HepG2 (cell line): ENCODE measurements around the gene PVALB. TPM values are rescaled to one million over a fixed set of nuclear protein-coding genes. Genes with fewer than 3 reads are reported as not detected.

Source experiments
- ATAC-seq: fragments of 200-7000 bp; cut with Tn5 transposase; 3 replicates; pipeline ENCODE4 v1.9.1; 2020; ENCODE audit warnings: mild to moderate bottlenecking, moderate library complexity
- BruUV-seq: library from RNA; stranded (reverse); fragments of 400-500 nt; replicated peaks from 2 replicates; lab custom pipeline; 2021; lab: Mats Ljungman, UMichigan
- CTCF ChIA-PET: fragments of 300-600 bp; formaldehyde crosslinking; extraction: SDS; loops from one replicate; lab custom pipeline; 2021; ENCODE audit warnings: low total read pairs, inconsistent platforms, low intra/inter-chr PET ratio; lab: Yijun Ruan, JAX
- POLR2A ChIA-PET: fragments of 350-600 bp; sonication (Branson Sonifier 250); formaldehyde crosslinking; loops from one replicate; lab custom pipeline; 2020; ENCODE audit warnings: antibody characterized with exemption, inconsistent platforms; lab: Yijun Ruan, JAX
- DNase-seq: peaks from one replicate; pipeline ENCODE4 v3.0.0-alpha.2; 2015; ENCODE audit warnings: low spot score
- FAIRE-seq: peaks from 3 replicates; lab custom pipeline; 2011; peaks lifted over from hg19 to GRCh38; lab: Jason Lieb, UNC
- H2AFZ ChIP-seq: one replicate; pipeline ENCODE4 v1.6.1; 2011; ENCODE audit warnings: low read length, inconsistent platforms
- H3K27ac ChIP-seq: fragments of 300-600 bp; 3 replicates; pipeline ENCODE4 v1.8.0; 2011; ENCODE audit warnings: mixed run types, mild to moderate bottlenecking, mixed read lengths, low read length, inconsistent platforms; ENCODE audit not compliant: insufficient read depth; ENCODE audit errors: extremely low read length
- H3K27me3 ChIP-seq, 2 experiments: fragments of 200-600 bp in 1 of 2; 2 replicates in 1 of 2; 3 replicates in 1 of 2; pipeline versions ENCODE4 v1.6.0 to v1.8.0; 2011; ENCODE audit warnings: low read length in 2 of 2, mild to moderate bottlenecking in 2 of 2, moderate library complexity in 2 of 2, inconsistent platforms in 1 of 2; ENCODE audit not compliant: insufficient read depth in 2 of 2, control insufficient read depth in 1 of 2
- H3K36me3 ChIP-seq, 2 experiments: fragments of 200-600 bp in 1 of 2; replicated peaks in 1 of 2; 2 replicates in 1 of 2; 3 replicates in 1 of 2; pipeline versions ENCODE4 v1.5.1 to v1.8.0; 2011; ENCODE audit warnings: low read length in 2 of 2, inconsistent platforms in 1 of 2; ENCODE audit not compliant: insufficient read depth in 2 of 2, control insufficient read depth in 1 of 2
- H3K4me1 ChIP-seq: 2 replicates; pipeline ENCODE4 v1.5.1; 2012; ENCODE audit warnings: low read length, inconsistent platforms; ENCODE audit not compliant: insufficient read depth
- H3K4me2 ChIP-seq: 2 replicates; pipeline ENCODE4 v1.6.0; 2011; ENCODE audit warnings: low read depth, low read length, inconsistent platforms
- H3K4me3 ChIP-seq, 3 experiments: fragments of 200-600 bp in 1 of 3; sonication (generic), shearing (Covaris generic) in 1 of 3; replicated peaks in 1 of 3; 2 replicates each; pipeline ENCODE4 v1.5.1; 2011 to 2016; ENCODE audit warnings: low read length in 3 of 3, inconsistent platforms in 2 of 3, low read depth in 2 of 3, mild to moderate bottlenecking in 2 of 3, control low read depth in 1 of 3, mixed read lengths in 1 of 3; ENCODE audit not compliant: insufficient read depth in 1 of 3
- H3K79me2 ChIP-seq: one replicate; pipeline ENCODE4 v1.6.1; 2011; ENCODE audit warnings: low read length, inconsistent platforms; ENCODE audit not compliant: insufficient read depth
- H3K9ac ChIP-seq: 2 replicates; pipeline ENCODE4 v1.6.0; 2011; ENCODE audit warnings: mild to moderate bottlenecking, low read depth, low read length, inconsistent platforms; ENCODE audit not compliant: insufficient read depth
- H3K9me3 ChIP-seq: 2 replicates; pipeline ENCODE4 v1.5.1; 2012; ENCODE audit warnings: mild to moderate bottlenecking, low read length
- H4K20me1 ChIP-seq: 2 replicates; pipeline ENCODE4 v1.6.0; 2011; ENCODE audit warnings: inconsistent platforms, mild to moderate bottlenecking, low read length, moderate library complexity; ENCODE audit not compliant: insufficient read depth
- FLYWCH1 ChIP-seq: sonication (generic); formaldehyde crosslinking; IDR thresholded peaks from 2 replicates; pipeline ENCODE4 v1.8.1; 2023; ENCODE audit warnings: mild to moderate bottlenecking, missing genetic modification reagents
- JUN ChIP-seq: sonication (generic); formaldehyde crosslinking; IDR thresholded peaks from 2 replicates; pipeline ENCODE4 v1.4.0; 2020; ENCODE audit warnings: mild to moderate bottlenecking, missing genetic modification reagents
- MATR3 ChIP-seq: sonication (generic); formaldehyde crosslinking; IDR thresholded peaks from 2 replicates; pipeline ENCODE4 v1.4.0; 2020; ENCODE audit warnings: missing genetic modification reagents
- MBD4 ChIP-seq: IDR thresholded peaks from 2 replicates; pipeline ENCODE4 v1.6.1; 2012; ENCODE audit warnings: low read length, inconsistent platforms, borderline replicate concordance
- MLX ChIP-seq: IDR thresholded peaks from 2 replicates; pipeline ENCODE4 v1.6.1; 2016
- PRPF4 ChIP-seq: fragments of 200-400 bp; formaldehyde crosslinking; IDR thresholded peaks from 2 replicates; pipeline ENCODE4 v1.6.1; 2016; ENCODE audit warnings: low read length, low read depth; ENCODE audit not compliant: poor library complexity, severe bottlenecking
- RBFOX2 ChIP-seq: fragments of 200-400 bp; formaldehyde crosslinking; IDR thresholded peaks from 2 replicates; pipeline ENCODE4 v1.6.1; 2017; ENCODE audit warnings: low read depth, mild to moderate bottlenecking, low read length
- THAP9 ChIP-seq: sonication (generic); formaldehyde crosslinking; IDR thresholded peaks from 2 replicates; pipeline ENCODE4; 2020; ENCODE audit warnings: missing genetic modification reagents, mild to moderate bottlenecking, borderline replicate concordance
- ZFY ChIP-seq: sonication (generic); formaldehyde crosslinking; IDR thresholded peaks from 2 replicates; pipeline ENCODE4 v1.4.0; 2020; ENCODE audit warnings: missing genetic modification reagents
- ZNF160 ChIP-seq: sonication (generic); formaldehyde crosslinking; IDR thresholded peaks from 2 replicates; pipeline ENCODE4 v1.8.0; 2022; ENCODE audit warnings: mild to moderate bottlenecking, inconsistent platforms, missing genetic modification reagents
- ZNF674 ChIP-seq: sonication (generic); formaldehyde crosslinking; IDR thresholded peaks from 2 replicates; pipeline ENCODE4 v1.5.0; 2020; ENCODE audit warnings: low read depth, mild to moderate bottlenecking, missing genetic modification reagents
- ZNF850 ChIP-seq: sonication (generic); formaldehyde crosslinking; conservative IDR thresholded peaks from 2 replicates; pipeline ENCODE4 v1.9.0; 2021; ENCODE audit warnings: mild to moderate bottlenecking, missing genetic modification reagents
- WGBS: methylation state at CpG from one replicate; pipeline ENCODE4 v1.1.6; 2017; ENCODE audit warnings: low lambda C conversion rate; 5-methylcytosine and 5-hydroxymethylcytosine counted together
- in situ Hi-C: cut with HindIII; loops from 2 replicates; pipeline ENCODE4 v1.10.0; 2017; ENCODE audit warnings: low pct_unique_long_range_greater_than_20kb; ENCODE audit not compliant: extremely low pct_ligation_motif_present
- intact Hi-C: fragments of 100-400 bp; cut with micrococcal nuclease; formaldehyde crosslinking; loops from one replicate; pipeline ENCODE4 v1.10.0; 2022; ENCODE audit not compliant: unreplicated experiment
- polyA plus RNA-seq, 8 experiments: library from polyadenylated mRNA; depleted of rRNA in 3 of 8; stranded (reverse) in 7 of 8; unstranded in 1 of 8; fragments of >200 nt; fragmentation: Illumina TruSeq in 4 of 8; extraction: Trizol in 4 of 8; gene quantifications; 2 replicates each; pipeline versions ENCODE4 v1.2.1 to v1.2.3, GENCODE V29; 2011 to 2016; ENCODE audit warnings: low read depth in 4 of 8, missing spikeins in 1 of 8, mixed read lengths in 1 of 8; ENCODE audit not compliant: insufficient read depth in 1 of 8
- total RNA-seq, 5 experiments: library from RNA; depleted of rRNA; stranded (reverse); fragments of >200 nt; fragmentation: Illumina TruSeq; extraction: Trizol; gene quantifications; 2 replicates each; pipeline ENCODE4 v1.2.3, GENCODE V29; 2016; ENCODE audit warnings: low read depth in 1 of 5
- TF ChIP-seq, protein P1 (sequence below): sonication (generic); formaldehyde crosslinking; conservative IDR thresholded peaks from 2 replicates; pipeline ENCODE4 v1.8.1; 2023; ENCODE audit warnings: missing genetic modification reagents
- TF ChIP-seq, protein P2 (sequence below): sonication (generic); formaldehyde crosslinking; IDR thresholded peaks from 2 replicates; pipeline ENCODE4 v1.5.1; 2020; ENCODE audit warnings: missing genetic modification reagents, mild to moderate bottlenecking, borderline replicate concordance

The PVALB gene
- total and polyA plus RNA-seq, 2 of the 13 experiments (the other 11 are each of a cell fraction or from before 2014, with no cell fraction given) = not detected

DNA sequence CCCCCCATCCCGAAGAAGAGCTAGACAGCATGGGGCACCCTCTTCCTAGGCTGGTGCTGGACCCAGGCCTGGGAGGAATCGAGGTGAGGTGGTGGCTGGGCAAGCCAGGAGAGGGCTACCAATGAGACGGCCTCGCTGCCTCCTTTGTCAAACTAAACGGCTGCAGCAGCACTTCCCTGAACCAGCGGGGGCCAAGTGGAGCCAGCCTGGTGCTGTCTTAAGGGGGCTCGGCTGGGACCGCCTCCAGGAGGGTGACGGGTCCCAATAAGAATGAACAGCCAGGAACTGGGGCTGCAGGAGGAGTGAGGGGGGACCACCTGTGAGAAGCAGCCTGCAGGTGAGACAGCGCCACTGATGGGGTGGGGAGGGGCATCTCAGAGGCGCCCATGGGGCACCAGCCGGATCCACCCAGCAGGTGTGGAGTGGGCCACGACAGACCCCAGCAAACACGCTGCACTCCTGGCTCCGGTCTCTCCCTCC is 58.0 kb downstream of the PVALB start:
- POLR2A ChIA-PET = no interaction called here
- WGBS = 5% methylated on average over 4 of the region's 15 CpGs

DNA sequence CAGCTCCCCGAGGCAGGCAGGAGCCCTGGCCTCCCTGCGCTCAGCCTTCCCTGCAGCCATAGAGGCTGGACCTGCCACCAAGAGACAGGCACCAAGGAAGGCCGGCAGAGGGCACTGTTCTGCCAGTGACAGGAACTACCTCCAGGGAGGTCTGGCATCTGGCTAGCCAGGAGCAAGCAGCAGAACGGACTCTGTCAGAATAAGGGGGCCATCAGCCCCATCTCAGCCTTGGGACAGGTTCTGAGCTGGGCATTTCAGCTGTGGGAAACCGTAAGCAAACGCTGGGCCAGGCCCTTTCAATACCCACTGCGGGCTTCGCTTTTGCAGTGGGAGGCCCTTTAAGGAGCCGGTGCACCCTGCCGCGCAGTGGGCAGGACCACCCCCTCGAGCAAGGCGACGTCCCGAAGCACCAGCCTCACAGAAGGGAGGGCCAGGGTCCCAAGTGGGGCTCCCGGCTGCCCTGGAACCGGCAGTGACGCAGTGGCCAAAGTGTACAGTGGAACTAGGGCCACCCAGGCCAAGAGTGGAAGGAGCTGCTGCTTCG is 59.1 kb downstream of the PVALB start:
- WGBS = 5% methylated on average over 3 of the region's 19 CpGs
- POLR2A ChIA-PET = no interaction called here
- in situ Hi-C loops = no loop called here
- no peak for TF ChIP-seq RBFOX2
- no peak for TF ChIP-seq ZNF850 (CRISPR knock-in tag)
- no peak for TF ChIP-seq MLX (CRISPR knock-in tag)
- no peak for TF ChIP-seq MBD4
- TF ChIP-seq THAP9 (CRISPR knock-in tag) = no peak
- no peak for TF ChIP-seq ZNF160
- no peak for TF ChIP-seq ZNF674 (CRISPR knock-in tag)
- TF ChIP-seq ZFY (CRISPR knock-in tag) = no peak
- TF ChIP-seq PRPF4 = no peak
- TF ChIP-seq, protein P1, sequence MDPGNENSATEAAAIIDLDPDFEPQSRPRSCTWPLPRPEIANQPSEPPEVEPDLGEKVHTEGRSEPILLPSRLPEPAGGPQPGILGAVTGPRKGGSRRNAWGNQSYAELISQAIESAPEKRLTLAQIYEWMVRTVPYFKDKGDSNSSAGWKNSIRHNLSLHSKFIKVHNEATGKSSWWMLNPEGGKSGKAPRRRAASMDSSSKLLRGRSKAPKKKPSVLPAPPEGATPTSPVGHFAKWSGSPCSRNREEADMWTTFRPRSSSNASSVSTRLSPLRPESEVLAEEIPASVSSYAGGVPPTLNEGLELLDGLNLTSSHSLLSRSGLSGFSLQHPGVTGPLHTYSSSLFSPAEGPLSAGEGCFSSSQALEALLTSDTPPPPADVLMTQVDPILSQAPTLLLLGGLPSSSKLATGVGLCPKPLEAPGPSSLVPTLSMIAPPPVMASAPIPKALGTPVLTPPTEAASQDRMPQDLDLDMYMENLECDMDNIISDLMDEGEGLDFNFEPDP = no peak

More for the DNA sequence above, 58.0 kb downstream of the PVALB start:
- peaks cover 4 to 59% of the 10 kb centered on the region in 2 experiments for H3K27me3 ChIP-seq
- H3K4me1 ChIP-seq = no peaks in the 10 kb centered on the region
- no peak overlapping the region for H2AFZ ChIP-seq
- TF ChIP-seq, protein P2, sequence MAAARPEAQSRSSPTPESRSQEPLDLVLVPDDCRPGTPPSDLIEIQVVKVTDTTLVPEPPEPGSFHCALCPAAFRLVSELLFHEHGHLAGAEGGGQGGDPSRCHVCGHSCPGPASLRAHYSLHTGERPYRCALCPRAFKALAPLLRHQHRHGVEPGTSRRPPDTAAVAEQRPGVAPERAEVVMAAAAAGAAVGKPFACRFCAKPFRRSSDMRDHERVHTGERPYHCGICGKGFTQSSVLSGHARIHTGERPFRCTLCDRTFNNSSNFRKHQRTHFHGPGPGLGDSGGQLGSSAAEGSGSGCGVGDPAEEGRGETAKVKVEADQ = no peak
- no peak for TF ChIP-seq JUN (CRISPR knock-in tag)
- TF ChIP-seq MATR3 (CRISPR knock-in tag) = no peak
- no peak for TF ChIP-seq FLYWCH1 (CRISPR knock-in tag)
- H3K27ac ChIP-seq = no peak overlapping the region
- no peaks in the 10 kb centered on the region for H3K9me3 ChIP-seq
- no peak overlapping the region for H3K9ac ChIP-seq
- no peaks in the 10 kb centered on the region for H4K20me1 ChIP-seq
- no peak for FAIRE-seq
- in situ Hi-C loops = no loop called here
- intact Hi-C loops = no loop called here
- no peaks in the 10 kb centered on the region for H3K36me3 ChIP-seq
- DNase-seq = no peak
- H3K4me3 ChIP-seq = no peak overlapping the region
- ATAC-seq = no peak
- H3K4me2 ChIP-seq = no peak overlapping the region
- CTCF ChIA-PET = no interaction called here
- no TSS peak for BruUV-seq
- no peaks in the 10 kb centered on the region for H3K79me2 ChIP-seq

More for the DNA sequence above, 59.1 kb downstream of the PVALB start:
- no peak overlapping the region for H2AFZ ChIP-seq
- no TSS peak for BruUV-seq
- peaks cover 4 to 56% of the 10 kb centered on the region in 2 experiments for H3K27me3 ChIP-seq
- peak; percentile 95 for ATAC-seq
- H3K36me3 ChIP-seq = no peaks in the 10 kb centered on the region
- intact Hi-C loops = loop anchor here (2.0 kb wide), 1 partner anchor 15 kb away; no protein-coding TSS in a partner anchor
- peak; percentile 58 for DNase-seq
- no peaks in the 10 kb centered on the region for H3K9me3 ChIP-seq
- CTCF ChIA-PET = interaction anchor here (1.1 to 1.3 kb wide), 2 partner anchors 11 to 221 kb away, joined by 3 to 5 read pairs; no protein-coding TSS in a partner anchor
- no peak overlapping the region for H3K27ac ChIP-seq
- H3K9ac ChIP-seq = no peak overlapping the region
- H4K20me1 ChIP-seq = no peaks in the 10 kb centered on the region
- no peak overlapping the region for H3K4me3 ChIP-seq
- no peak overlapping the region for H3K4me2 ChIP-seq
- no peaks in the 10 kb centered on the region for H3K79me2 ChIP-seq
- FAIRE-seq = no peak
- H3K4me1 ChIP-seq = no peaks in the 10 kb centered on the region
